ENCODE results near the gene CD248.

DNA sequence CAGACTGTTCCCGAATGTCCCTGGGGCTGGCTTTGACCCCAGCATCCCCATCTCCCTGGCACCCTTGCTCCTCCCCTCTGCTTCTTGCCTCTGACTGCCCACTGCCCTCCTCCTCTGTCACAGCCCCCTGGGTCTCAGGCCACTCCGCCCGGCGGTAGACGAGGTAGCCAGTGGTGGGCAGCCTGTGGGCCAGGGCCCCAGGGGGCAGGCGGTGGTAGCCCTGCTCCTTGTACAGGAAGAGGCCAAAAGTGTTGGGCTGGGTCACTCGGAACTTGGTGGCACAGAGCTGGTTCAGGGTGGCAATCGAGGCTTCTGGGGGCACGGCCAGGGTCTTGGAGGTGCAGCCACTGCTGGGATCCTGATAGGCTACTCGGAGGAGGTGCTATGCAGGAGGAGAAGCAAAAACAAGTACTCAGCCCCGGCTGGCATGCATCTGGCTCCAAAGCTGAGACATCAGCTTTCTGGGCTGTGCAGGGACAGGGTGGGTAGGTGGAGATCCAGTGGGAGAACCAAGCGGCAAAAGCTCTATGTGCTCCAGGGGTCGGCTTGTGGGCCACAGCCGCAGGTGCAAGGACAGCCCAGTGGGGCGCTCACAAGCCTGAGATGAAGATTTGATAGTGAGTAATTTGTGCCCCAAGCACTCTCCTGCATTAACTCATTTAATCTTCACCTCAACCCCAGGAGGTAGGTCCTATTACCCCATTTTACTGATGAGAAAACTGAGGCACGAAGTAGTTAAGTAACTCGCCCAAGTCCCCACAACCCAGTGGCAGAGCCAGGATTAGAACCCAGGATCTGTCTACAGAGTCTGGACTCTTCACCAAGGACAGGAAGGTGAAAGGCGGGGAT lies 15.8 kb upstream of the CD248 start:
- TF ChIP-seq, protein P1, sequence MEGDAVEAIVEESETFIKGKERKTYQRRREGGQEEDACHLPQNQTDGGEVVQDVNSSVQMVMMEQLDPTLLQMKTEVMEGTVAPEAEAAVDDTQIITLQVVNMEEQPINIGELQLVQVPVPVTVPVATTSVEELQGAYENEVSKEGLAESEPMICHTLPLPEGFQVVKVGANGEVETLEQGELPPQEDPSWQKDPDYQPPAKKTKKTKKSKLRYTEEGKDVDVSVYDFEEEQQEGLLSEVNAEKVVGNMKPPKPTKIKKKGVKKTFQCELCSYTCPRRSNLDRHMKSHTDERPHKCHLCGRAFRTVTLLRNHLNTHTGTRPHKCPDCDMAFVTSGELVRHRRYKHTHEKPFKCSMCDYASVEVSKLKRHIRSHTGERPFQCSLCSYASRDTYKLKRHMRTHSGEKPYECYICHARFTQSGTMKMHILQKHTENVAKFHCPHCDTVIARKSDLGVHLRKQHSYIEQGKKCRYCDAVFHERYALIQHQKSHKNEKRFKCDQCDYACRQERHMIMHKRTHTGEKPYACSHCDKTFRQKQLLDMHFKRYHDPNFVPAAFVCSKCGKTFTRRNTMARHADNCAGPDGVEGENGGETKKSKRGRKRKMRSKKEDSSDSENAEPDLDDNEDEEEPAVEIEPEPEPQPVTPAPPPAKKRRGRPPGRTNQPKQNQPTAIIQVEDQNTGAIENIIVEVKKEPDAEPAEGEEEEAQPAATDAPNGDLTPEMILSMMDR (conservative IDR thresholded peaks at IDR 0.05): no peak
- TF ChIP-seq ZFX (IDR thresholded peaks at IDR 0.05): no peak

All from C4-2B (cell line).